ENCODE data around the gene ARAP3. TPM values are rescaled to one million over a fixed set of nuclear protein-coding genes. Genes with fewer than 3 reads are reported as not detected.
A peak's percentile ranks its signal among the peaks of the same experiment; 100 is the strongest.

Gene ARAP3
- total RNA-seq, 1 donor from 2014 or later, result 7.1 TPM

DNA sequence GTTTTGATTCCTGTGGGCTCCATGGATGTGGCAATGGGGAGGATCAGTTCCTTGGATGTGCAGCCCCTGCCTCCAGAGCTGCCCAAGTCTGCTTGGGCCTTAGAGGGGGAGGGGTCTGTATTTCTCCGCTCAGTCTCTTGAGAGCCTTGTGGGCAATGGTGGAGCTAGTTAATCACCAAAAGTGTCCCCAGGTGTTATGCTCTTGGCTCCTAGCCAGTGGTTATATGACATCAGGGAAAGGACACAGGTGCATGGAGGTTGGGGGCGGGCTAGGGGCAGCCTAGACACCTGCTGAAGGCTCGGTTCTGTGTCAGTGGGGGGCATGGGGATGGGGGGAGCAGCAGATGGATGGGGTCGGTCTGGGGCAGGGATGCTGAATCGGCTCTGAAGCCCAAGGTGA, 12.4 kb upstream of the ARAP3 start:
- Mint-ChIP-seq H3K27me3 (ENCODE audit: insufficient read depth) (peaks cover 19% of the 10 kb centered on the region), H3K4me3 (no peak overlapping the region), H3K36me3 (ENCODE audit: low read depth) (no peaks in the 10 kb centered on the region), H3K4me1 (ENCODE audit: low read depth) (peaks cover 34% of the 10 kb centered on the region), H3K9me3 (no peaks in the 10 kb centered on the region), H3K27ac (no peak overlapping the region)
- intact Hi-C loops (cut with micrococcal nuclease), result loop anchor here (5.0 kb wide), 3 partner anchors 133 to 663 kb away; partner anchors contain the start of gene NDFIP1
- DNase-seq (ENCODE audit: low spot score), result no peak

DNA sequence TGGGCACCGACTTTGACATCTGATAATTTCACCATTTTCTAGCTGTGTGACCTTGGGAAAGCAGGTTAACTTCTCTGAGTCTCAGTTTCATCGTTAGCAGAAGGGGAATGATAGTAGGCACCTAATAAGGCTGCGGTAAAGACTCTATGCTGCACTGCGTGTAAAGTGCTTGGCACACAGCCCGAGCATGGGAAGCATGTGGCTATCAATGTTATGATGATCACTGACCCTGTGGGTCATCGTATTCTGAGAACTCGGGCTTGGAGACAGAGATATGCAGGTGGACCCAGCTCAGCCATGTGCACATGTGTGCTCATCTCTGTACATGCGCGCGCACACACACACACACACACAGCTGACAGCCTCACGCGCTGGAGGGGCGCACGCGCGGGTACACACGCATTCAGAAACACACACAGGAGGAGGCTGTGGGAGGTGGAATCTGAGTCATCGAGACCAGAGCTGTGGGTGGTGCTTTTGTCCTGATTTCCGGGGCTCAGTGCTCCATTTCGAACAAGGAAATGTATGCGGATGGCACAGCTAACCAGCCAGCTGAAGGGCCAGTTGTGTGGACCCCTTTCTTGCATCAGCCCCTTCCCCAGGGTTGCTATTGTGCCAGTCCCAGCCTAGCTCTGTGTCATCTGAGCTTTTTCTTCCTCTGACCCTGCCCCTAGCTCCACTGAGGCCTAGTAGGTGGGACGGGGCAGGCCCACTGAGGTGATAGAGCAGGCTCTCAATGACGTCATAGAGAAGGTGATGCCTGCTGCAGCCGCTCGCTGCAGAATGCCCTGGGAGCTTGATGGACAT, 11.1 kb upstream of the ARAP3 start:
- Mint-ChIP-seq H3K36me3 (ENCODE audit: low read depth) (no peaks in the 10 kb centered on the region), H3K4me1 (ENCODE audit: low read depth) (peaks cover 34% of the 10 kb centered on the region)

DNA sequence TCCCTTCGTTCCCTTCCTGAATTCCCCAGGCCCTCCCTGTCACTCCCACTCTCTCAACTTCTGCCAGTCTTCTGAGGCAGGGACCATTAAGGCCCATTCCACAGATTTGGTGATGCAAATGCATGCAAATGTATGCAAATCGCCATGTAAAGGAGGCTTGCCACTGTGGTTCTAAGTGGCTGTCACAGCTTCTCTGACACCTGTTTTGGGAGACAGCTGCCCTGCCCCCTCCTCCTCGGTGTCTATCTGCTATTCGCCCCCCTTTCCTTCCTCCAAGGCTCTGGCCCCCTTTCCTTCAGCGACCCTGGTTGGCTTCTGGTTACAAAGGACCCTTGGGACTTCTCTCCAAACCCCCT, 10.5 kb upstream of the ARAP3 start:
- peaks cover 34% of the 10 kb centered on the region for H3K4me1 Mint-ChIP-seq (ENCODE audit: low read depth)
- DNase-seq (ENCODE audit: low spot score), result no peak
- intact Hi-C loops (cut with micrococcal nuclease), result loop anchor here (1.0 to 5.0 kb wide), 12 partner anchors 9 to 1006 kb away; partner anchors contain the start of genes NDFIP1 and RNF14

More for the DNA sequence above, 11.1 kb upstream of the ARAP3 start:
- H3K9me3 Mint-ChIP-seq, result no peaks in the 10 kb centered on the region
- peak overlapping the region; percentile 75 for H3K4me3 Mint-ChIP-seq
- peak; percentile 58 for DNase-seq (ENCODE audit: low spot score)
- intact Hi-C loops (cut with micrococcal nuclease), result loop anchor here (1.0 to 5.0 kb wide), 15 partner anchors 9 to 1006 kb away; partner anchors contain the start of genes NDFIP1 and RNF14
- H3K27ac Mint-ChIP-seq, result peak overlapping the region; percentile 81
- H3K27me3 Mint-ChIP-seq (ENCODE audit: insufficient read depth), result peaks cover 14% of the 10 kb centered on the region

DNA sequence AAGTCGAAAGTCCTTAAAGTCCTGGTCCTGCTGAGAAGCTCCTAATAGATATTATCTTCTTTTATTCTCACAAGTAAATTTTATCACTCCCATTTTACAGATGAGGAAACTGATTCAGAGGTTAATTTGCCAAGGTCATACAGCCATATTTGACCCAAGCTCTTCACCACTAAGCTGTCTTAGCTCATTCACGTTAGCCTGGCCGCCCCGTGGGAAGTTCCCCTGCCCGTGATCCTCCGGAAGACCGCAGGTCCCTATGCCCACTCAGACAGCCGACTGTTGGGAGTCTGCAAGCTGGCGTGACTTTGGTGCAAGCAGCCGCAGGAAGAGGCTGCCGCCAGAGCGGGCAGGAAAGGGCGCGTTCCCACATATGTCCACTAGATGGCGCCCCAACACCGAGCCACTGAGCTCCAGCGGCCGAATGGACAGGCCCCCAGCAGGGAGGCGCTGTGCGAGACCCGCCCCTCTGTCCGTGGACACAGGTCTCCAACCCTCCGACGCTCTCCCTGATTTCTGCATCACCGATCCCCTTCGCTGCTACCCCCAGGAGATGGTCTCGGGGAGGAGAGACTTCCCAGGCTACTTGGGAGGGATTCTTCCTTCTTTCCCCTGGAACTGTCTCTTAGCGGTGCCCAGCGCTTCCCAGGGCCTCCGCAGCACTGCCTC, 10.0 kb upstream of the ARAP3 start:
- Mint-ChIP-seq H3K9me3 (no peaks in the 10 kb centered on the region), H3K36me3 (ENCODE audit: low read depth) (no peaks in the 10 kb centered on the region), H3K27me3 (ENCODE audit: insufficient read depth) (peaks cover 12% of the 10 kb centered on the region), H3K27ac (peak overlapping the region; percentile 69), H3K4me1 (ENCODE audit: low read depth) (peaks cover 34% of the 10 kb centered on the region), H3K4me3 (peak overlapping the region; percentile 75)
- intact Hi-C loops (cut with micrococcal nuclease), result loop anchor here (1.0 to 5.0 kb wide), 12 partner anchors 9 to 1007 kb away; partner anchors contain the start of genes NDFIP1 and RNF14
- peak; percentile 83 for DNase-seq (ENCODE audit: low spot score)

More for the DNA sequence above, 10.5 kb upstream of the ARAP3 start:
- no peaks in the 10 kb centered on the region for H3K36me3 Mint-ChIP-seq (ENCODE audit: low read depth)
- H3K4me3 Mint-ChIP-seq, result peak overlapping the region; percentile 75
- H3K9me3 Mint-ChIP-seq, result no peaks in the 10 kb centered on the region
- peak overlapping the region; percentile 69 for H3K27ac Mint-ChIP-seq
- peaks cover 16% of the 10 kb centered on the region for H3K27me3 Mint-ChIP-seq (ENCODE audit: insufficient read depth)

DNA sequence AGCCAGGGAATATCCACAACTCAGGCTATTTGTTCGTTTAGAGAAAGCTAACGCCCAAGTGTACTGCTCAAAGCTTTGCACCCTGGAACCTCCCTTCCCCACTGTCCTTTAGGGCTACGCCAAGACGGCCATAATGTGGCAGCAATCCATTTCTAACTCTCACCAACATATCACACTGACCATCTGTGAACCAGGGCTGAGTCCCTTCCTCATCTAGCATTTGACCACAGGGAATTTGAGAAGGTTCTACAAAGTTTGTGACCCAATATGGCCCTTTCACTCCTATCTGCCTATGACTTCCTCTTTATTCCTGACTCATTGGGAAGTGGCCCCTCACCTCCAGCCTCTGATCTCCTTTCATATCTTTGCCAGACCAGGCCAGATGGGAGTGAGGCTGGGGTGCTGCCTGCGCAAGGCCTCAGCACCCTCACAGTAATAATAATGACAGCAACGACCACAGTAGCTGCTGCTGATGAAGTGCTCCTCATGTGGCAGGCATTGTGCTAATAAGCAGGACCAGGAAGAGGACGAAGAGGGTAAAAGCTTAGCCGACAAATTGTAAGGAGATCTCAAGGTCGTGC, 9.3 kb upstream of the ARAP3 start:
- H3K27ac Mint-ChIP-seq, result no peak overlapping the region
- no peak for DNase-seq (ENCODE audit: low spot score)
- peaks cover 12% of the 10 kb centered on the region for H3K27me3 Mint-ChIP-seq (ENCODE audit: insufficient read depth)
- H3K36me3 Mint-ChIP-seq (ENCODE audit: low read depth), result no peaks in the 10 kb centered on the region
- H3K9me3 Mint-ChIP-seq, result no peaks in the 10 kb centered on the region
- no peak overlapping the region for H3K4me3 Mint-ChIP-seq
- peaks cover 34% of the 10 kb centered on the region for H3K4me1 Mint-ChIP-seq (ENCODE audit: low read depth)
- intact Hi-C loops (cut with micrococcal nuclease), result loop anchor here (5.0 kb wide), 3 partner anchors 136 to 666 kb away; partner anchors contain the start of gene NDFIP1

DNA sequence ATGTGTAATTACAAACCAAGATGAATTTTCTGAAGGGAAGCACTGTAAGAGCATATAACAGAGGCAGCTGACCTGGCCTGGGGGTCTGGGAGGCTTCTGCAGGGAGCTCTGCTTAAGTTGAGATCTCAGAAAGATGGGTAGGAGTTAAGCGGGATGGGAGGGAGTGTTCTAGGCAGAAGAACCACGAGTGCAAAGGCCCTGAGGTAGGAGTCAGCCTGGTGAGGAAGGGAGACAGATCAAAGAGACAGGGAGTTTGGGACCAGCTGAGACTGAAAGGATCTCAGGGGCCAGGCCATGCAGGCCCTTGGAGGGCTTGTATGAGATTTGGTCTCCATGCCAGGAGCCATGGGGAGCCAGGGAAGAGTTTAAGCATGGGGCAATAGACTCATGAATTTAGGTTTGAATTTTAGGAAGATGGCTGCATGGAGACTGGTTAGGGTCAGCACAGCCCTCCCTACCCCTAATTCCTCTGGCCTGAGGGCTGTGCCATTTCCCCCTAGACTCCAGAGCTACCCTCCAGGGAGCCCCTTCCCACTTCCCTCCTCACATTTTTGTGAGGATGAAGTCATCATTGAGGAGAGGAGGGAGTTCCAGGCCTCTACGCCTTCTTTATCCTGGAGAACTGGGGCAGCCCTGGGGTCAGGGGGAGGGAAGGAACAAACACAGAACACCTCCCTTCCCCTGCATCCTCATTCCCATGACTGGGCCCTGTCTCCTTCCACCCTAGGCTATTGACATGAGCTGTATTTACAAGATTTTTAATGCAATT, 4.8 kb upstream of the ARAP3 start:
- intact Hi-C loops (cut with micrococcal nuclease), result no loop called here
- no peak overlapping the region for H3K27ac Mint-ChIP-seq
- peaks cover 21% of the 10 kb centered on the region for H3K4me1 Mint-ChIP-seq (ENCODE audit: low read depth)
- no peaks in the 10 kb centered on the region for H3K9me3 Mint-ChIP-seq
- no peak for DNase-seq (ENCODE audit: low spot score)
- peaks cover 12% of the 10 kb centered on the region for H3K27me3 Mint-ChIP-seq (ENCODE audit: insufficient read depth)
- H3K36me3 Mint-ChIP-seq (ENCODE audit: low read depth), result no peaks in the 10 kb centered on the region
- no peak overlapping the region for H3K4me3 Mint-ChIP-seq

DNA sequence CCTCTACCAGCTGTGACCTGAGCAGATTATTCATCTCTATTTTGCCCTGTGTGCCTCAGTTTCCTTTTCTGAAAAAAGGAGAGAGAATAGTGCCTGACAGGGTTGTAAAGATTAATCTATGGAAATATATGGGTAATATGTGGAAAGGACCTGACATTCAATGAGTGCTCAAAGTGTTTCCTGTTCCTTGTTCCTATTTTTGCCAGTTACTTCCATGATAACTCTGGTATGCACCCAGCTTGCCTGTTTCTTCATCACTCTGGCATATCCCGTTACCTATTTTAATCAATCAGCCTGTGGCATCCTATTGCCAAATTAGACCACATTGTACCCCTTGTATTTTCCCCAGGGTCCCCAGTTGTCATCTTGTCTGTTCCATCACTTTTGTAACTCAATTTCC, 3.6 kb upstream of the ARAP3 start:
- intact Hi-C loops (cut with micrococcal nuclease), result no loop called here
- H3K4me1 Mint-ChIP-seq (ENCODE audit: low read depth), result peaks cover 27% of the 10 kb centered on the region

DNA sequence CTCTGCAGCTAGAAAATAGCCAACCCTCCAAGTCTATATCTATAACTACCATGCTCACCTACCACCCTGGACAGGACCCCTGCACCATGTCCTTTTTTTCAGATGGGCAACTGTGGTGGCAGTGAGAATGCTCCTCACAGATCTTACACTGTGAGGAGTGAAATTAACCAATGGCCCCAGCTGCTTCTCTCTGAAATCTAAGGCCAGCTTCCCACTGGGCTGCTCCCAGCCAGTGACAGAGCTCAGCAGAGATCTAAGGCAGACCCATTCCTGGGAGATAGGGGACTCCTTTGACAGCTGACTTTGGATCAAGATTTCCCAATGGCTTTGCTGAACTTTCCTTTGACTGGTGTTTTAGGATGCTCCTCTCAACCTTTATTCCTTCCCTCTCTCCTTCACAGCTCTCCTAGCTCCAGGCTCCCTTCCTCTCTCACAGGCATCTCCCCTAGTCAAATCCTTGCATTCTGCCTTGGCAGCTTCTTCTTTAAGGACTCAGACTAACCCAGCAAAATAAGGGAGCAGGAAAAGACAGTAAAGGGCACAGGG, 1.6 kb upstream of the ARAP3 start:
- Mint-ChIP-seq H3K4me1 (ENCODE audit: low read depth) (peaks cover 23% of the 10 kb centered on the region), H3K27ac (no peak overlapping the region), H3K36me3 (ENCODE audit: low read depth) (peaks cover 1% of the 10 kb centered on the region), H3K4me3 (no peak overlapping the region), H3K9me3 (no peaks in the 10 kb centered on the region), H3K27me3 (ENCODE audit: insufficient read depth) (peaks cover 6% of the 10 kb centered on the region)
- DNase-seq (ENCODE audit: low spot score), result no peak
- intact Hi-C loops (cut with micrococcal nuclease), result loop anchor here (1.0 kb wide), 1 partner anchor 9 kb away; no protein-coding TSS in a partner anchor

More for the DNA sequence above, 3.6 kb upstream of the ARAP3 start:
- no peak overlapping the region for H3K27ac Mint-ChIP-seq
- H3K9me3 Mint-ChIP-seq, result no peaks in the 10 kb centered on the region
- peaks cover 12% of the 10 kb centered on the region for H3K27me3 Mint-ChIP-seq (ENCODE audit: insufficient read depth)
- no peak for DNase-seq (ENCODE audit: low spot score)
- H3K4me3 Mint-ChIP-seq, result no peak overlapping the region
- H3K36me3 Mint-ChIP-seq (ENCODE audit: low read depth), result no peaks in the 10 kb centered on the region

DNA sequence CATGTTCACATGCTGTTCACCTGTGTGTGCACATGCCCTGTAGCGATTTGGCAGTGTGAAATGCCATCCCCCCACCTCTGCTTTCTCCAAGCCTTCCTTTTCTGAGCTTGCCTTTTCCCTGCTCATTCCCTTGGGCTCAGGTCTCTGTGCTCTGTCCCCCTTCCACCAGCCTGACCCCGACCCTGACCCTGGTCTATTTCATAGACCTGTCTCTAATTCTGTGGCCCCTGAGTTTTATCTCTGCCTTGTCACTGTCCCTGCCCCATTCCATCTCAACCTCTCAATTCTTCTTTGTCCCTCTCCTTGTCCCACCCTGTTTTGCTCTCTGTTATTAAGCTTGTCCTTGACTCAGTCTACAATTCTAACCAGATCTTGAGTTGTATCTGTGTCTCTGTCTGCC, 735 bp downstream of the ARAP3 start:
- intact Hi-C loops (cut with micrococcal nuclease), result loop anchor here (1.0 kb wide), 1 partner anchor 16 kb away; no protein-coding TSS in a partner anchor
- peaks cover 1% of the 10 kb centered on the region for H3K36me3 Mint-ChIP-seq (ENCODE audit: low read depth)
- no peak for DNase-seq (ENCODE audit: low spot score)
- peak overlapping the region; percentile 72 for H3K4me3 Mint-ChIP-seq
- H3K27me3 Mint-ChIP-seq (ENCODE audit: insufficient read depth), result peaks cover 1% of the 10 kb centered on the region
- H3K9me3 Mint-ChIP-seq, result no peaks in the 10 kb centered on the region
- peaks cover 23% of the 10 kb centered on the region for H3K4me1 Mint-ChIP-seq (ENCODE audit: low read depth)
- peak overlapping the region; percentile 21 for H3K27ac Mint-ChIP-seq

DNA sequence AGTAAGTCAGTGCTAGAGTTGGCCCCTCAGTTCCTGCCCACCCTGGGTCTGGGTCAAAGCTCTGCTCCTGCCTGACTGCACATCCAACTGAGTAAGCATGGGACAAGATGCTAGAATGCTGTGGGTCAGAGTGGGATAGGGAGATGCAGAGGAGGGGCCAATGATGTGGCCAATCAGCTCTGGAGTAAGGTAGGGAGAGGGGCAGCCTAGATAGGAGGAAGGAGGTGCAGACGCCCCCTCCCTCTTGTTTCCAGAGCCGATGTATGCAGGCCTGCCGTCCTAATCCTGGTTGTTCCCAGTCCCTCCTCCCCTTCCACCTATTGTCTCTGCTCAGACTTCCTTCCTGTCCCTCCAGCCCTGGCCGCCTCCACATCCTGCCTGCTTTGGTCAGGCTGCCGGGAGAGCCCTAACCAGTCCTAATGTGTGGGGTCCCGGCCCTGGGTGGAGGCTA, 1.3 kb downstream of the ARAP3 start:
- H3K27me3 Mint-ChIP-seq (ENCODE audit: insufficient read depth), result peaks cover 1% of the 10 kb centered on the region
- no peak overlapping the region for H3K27ac Mint-ChIP-seq
- DNase-seq (ENCODE audit: low spot score), result no peak
- intact Hi-C loops (cut with micrococcal nuclease), result loop anchor here (1.0 kb wide), 1 partner anchor 15 kb away; no protein-coding TSS in a partner anchor
- H3K4me3 Mint-ChIP-seq, result peak overlapping the region; percentile 41
- H3K9me3 Mint-ChIP-seq, result no peaks in the 10 kb centered on the region
- H3K36me3 Mint-ChIP-seq (ENCODE audit: low read depth), result peaks cover 1% of the 10 kb centered on the region
- H3K4me1 Mint-ChIP-seq (ENCODE audit: low read depth), result peaks cover 23% of the 10 kb centered on the region

DNA sequence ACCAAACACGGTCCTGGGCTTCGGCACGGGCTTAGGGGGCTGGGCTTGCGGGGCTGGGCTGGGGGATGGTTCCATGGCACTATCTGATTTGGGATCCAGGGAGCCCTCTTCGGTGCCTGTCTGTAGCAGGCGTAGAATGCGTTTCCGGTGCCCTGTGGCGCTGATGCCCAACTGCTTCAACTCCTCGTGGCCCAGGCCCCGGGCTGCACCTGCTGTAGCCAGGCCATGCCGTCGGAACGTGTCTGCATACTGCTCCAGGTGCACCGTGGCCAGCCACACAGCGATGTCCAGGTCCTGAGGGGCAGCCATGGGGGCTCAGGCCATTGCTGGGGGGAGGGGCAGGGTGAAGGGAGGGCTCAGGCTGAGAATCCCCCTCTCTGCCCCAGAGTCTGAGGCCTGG, 1.9 kb downstream of the ARAP3 start:
- Mint-ChIP-seq H3K27me3 (ENCODE audit: insufficient read depth) (peaks cover 1% of the 10 kb centered on the region), H3K9me3 (no peaks in the 10 kb centered on the region), H3K4me1 (ENCODE audit: low read depth) (peaks cover 23% of the 10 kb centered on the region), H3K4me3 (no peak overlapping the region), H3K27ac (no peak overlapping the region), H3K36me3 (ENCODE audit: low read depth) (peaks cover 1% of the 10 kb centered on the region)
- intact Hi-C loops (cut with micrococcal nuclease), result no loop called here
- DNase-seq (ENCODE audit: low spot score), result no peak

DNA sequence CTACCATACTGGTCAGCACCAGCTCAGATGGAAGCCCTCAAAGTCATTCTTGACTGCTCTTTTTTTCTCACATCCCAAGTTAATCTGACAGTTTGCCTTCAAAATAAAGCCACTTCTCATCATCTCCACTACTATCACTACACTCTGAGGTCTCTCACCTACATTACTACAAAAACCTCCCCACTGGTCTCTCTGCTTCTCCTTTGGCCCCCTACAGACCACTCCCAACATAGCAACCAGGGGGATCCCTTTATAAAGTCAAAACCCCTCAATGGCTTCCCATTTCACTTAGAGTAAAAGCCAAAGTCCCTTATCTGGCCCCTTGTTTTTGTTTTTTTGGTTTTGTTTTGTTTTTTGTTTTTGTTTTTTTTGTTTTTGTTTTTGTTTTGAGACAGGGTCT, 4.6 kb downstream of the ARAP3 start:
- H3K4me1 Mint-ChIP-seq (ENCODE audit: low read depth), result peaks cover 12% of the 10 kb centered on the region
- peaks cover 1% of the 10 kb centered on the region for H3K36me3 Mint-ChIP-seq (ENCODE audit: low read depth)
- peaks cover 1% of the 10 kb centered on the region for H3K27me3 Mint-ChIP-seq (ENCODE audit: insufficient read depth)
- H3K9me3 Mint-ChIP-seq, result no peaks in the 10 kb centered on the region
- no peak overlapping the region for H3K27ac Mint-ChIP-seq
- no peak for DNase-seq (ENCODE audit: low spot score)
- no peak overlapping the region for H3K4me3 Mint-ChIP-seq
- intact Hi-C loops (cut with micrococcal nuclease), result no loop called here
